IMR-90 (cell line): ENCODE measurements around the gene SLC38A11. TPM values are rescaled to one million over a fixed set of nuclear protein-coding genes. Genes with fewer than 3 reads are reported as not detected.

ENCODE experiments used
- ATAC-seq: fragments of 200-7000 bp; cut with Tn5 transposase; 2 replicates; pipeline ENCODE4 v1.9.1; 2020; ENCODE audit warnings: low read depth, mild to moderate bottlenecking, moderate library complexity
- BruUV-seq: library from RNA; stranded (reverse); fragments of 400-500 nt; replicated peaks from 2 replicates; lab custom pipeline; 2021; lab: Mats Ljungman, UMichigan
- CTCF ChIA-PET: fragments of 300-600 bp; formaldehyde crosslinking; extraction: SDS; loops from one replicate; lab custom pipeline; 2021; ENCODE audit warnings: antibody characterized with exemption; lab: Yijun Ruan, JAX
- POLR2A ChIA-PET: fragments of 300-600 bp; sonication (Branson Sonifier 250); formaldehyde crosslinking; loops from one replicate; lab custom pipeline; 2022; ENCODE audit warnings: antibody characterized with exemption; ENCODE audit not compliant: unreplicated experiment; lab: Charles Lee
- DNase-seq: peaks from one replicate; pipeline ENCODE4 v3.0.0; 2013
- H2AFZ ChIP-seq: replicated peaks from 2 replicates; pipeline ENCODE3; 2013; ENCODE audit warnings: low read length, mild to moderate bottlenecking; ENCODE audit not compliant: poor library complexity
- H2AK5ac ChIP-seq: 2 replicates; pipeline ENCODE4 v1.6.1; 2013; ENCODE audit warnings: low read depth, low read length, inconsistent platforms
- H2AK9ac ChIP-seq: replicated peaks from 2 replicates; pipeline ENCODE3; 2013; ENCODE audit warnings: mild to moderate bottlenecking, low read depth, low read length, moderate library complexity; ENCODE audit not compliant: poor library complexity
- H2BK120ac ChIP-seq: 2 replicates; pipeline ENCODE4 v1.6.1; 2013; ENCODE audit warnings: low read depth, low read length, inconsistent platforms
- H2BK15ac ChIP-seq: 3 replicates; pipeline ENCODE4 v1.6.1; 2013; ENCODE audit warnings: low read depth, low read length, inconsistent platforms
- H2BK20ac ChIP-seq: 2 replicates; pipeline ENCODE4 v1.6.1; 2013; ENCODE audit warnings: low read depth, mild to moderate bottlenecking, inconsistent platforms, low read length, moderate library complexity
- H2BK5ac ChIP-seq: 2 replicates; pipeline ENCODE4 v1.6.1; 2013; ENCODE audit warnings: mild to moderate bottlenecking, low read depth, low read length, inconsistent platforms; ENCODE audit not compliant: poor library complexity, severe bottlenecking
- H3K14ac ChIP-seq: replicated peaks from 2 replicates; pipeline ENCODE4 v1.6.1; 2013; ENCODE audit warnings: low read depth, low read length, inconsistent platforms
- H3K18ac ChIP-seq: 2 replicates; pipeline ENCODE4 v1.6.1; 2013; ENCODE audit warnings: low read depth, low read length, control low read depth
- H3K23ac ChIP-seq: 2 replicates; pipeline ENCODE4 v1.6.1; 2013; ENCODE audit warnings: low read depth, low read length, inconsistent platforms
- H3K27ac ChIP-seq: 2 replicates; pipeline ENCODE4 v1.5.1; 2013; ENCODE audit warnings: mild to moderate bottlenecking, control low read depth, low read length; ENCODE audit not compliant: insufficient read depth
- H3K27me3 ChIP-seq: 2 replicates; pipeline ENCODE4 v1.6.1; 2013; ENCODE audit warnings: low read length; ENCODE audit not compliant: control insufficient read depth, insufficient read depth
- H3K36me3 ChIP-seq: 2 replicates; pipeline ENCODE4 v1.6.1; 2013; ENCODE audit warnings: low read length, mixed read lengths; ENCODE audit not compliant: control insufficient read depth, insufficient read depth
- H3K4ac ChIP-seq: 2 replicates; pipeline ENCODE4 v1.6.1; 2013; ENCODE audit warnings: low read depth, low read length, inconsistent platforms
- H3K4me1 ChIP-seq: 2 replicates; pipeline ENCODE4 v1.6.1; 2013; ENCODE audit warnings: low read length, mixed read lengths; ENCODE audit not compliant: control insufficient read depth, insufficient read depth
- H3K4me2 ChIP-seq: 2 replicates; pipeline ENCODE4 v1.6.1; 2013; ENCODE audit warnings: low read depth, mild to moderate bottlenecking, control low read depth, low read length, moderate library complexity
- H3K4me3 ChIP-seq: 2 replicates; pipeline ENCODE4 v1.5.1; 2013; ENCODE audit warnings: low read depth, mild to moderate bottlenecking, control low read depth, low read length, moderate library complexity; ENCODE audit not compliant: insufficient read depth
- H3K56ac ChIP-seq: 2 replicates; pipeline ENCODE4 v1.6.1; 2013; ENCODE audit warnings: low read length, inconsistent platforms; ENCODE audit not compliant: insufficient read depth; ENCODE audit errors: extremely low read depth
- H3K79me1 ChIP-seq, 2 experiments: 2 replicates each; pipeline ENCODE4 v1.6.1; 2013; ENCODE audit warnings: low read length in 2 of 2, inconsistent platforms in 1 of 2, low read depth in 1 of 2
- H3K9ac ChIP-seq: 2 replicates; pipeline ENCODE4 v1.6.1; 2013; ENCODE audit warnings: low read depth, low read length, control low read depth
- H3K9me1 ChIP-seq: 2 replicates; pipeline ENCODE4 v1.6.1; 2013; ENCODE audit warnings: low read length, inconsistent platforms; ENCODE audit not compliant: insufficient read depth
- H3K9me3 ChIP-seq: 2 replicates; pipeline ENCODE4 v1.6.1; 2013; ENCODE audit warnings: low read length; ENCODE audit not compliant: control insufficient read depth, insufficient read depth
- H4K20me1 ChIP-seq: 2 replicates; pipeline ENCODE4 v1.6.1; 2013; ENCODE audit warnings: low read length, inconsistent platforms; ENCODE audit not compliant: insufficient read depth
- H4K5ac ChIP-seq: 2 replicates; pipeline ENCODE4 v1.6.1; 2013; ENCODE audit warnings: mild to moderate bottlenecking, low read depth, low read length, control low read depth
- H4K8ac ChIP-seq, 2 experiments: 2 replicates each; pipeline ENCODE4 v1.6.1; 2013; ENCODE audit warnings: low read depth in 2 of 2, low read length in 2 of 2, control low read depth in 1 of 2, inconsistent platforms in 1 of 2
- H4K91ac ChIP-seq: 2 replicates; pipeline ENCODE4 v1.6.1; 2013; ENCODE audit warnings: low read depth, low read length, inconsistent platforms; ENCODE audit not compliant: insufficient read depth
- BHLHE40 ChIP-seq: fragments of 150-350 bp; IDR thresholded peaks from 2 replicates; pipeline ENCODE4 v1.6.1; 2016; ENCODE audit warnings: mild to moderate bottlenecking, low read depth, low read length
- CEBPB ChIP-seq: IDR thresholded peaks from 2 replicates; pipeline ENCODE4 v1.6.1; 2012; ENCODE audit warnings: low read depth, low read length, improper control_type of control experiment
- MAFK ChIP-seq: IDR thresholded peaks from 2 replicates; pipeline ENCODE4 v1.6.1; 2012; ENCODE audit warnings: low read depth, low read length, improper control_type of control experiment
- MXI1 ChIP-seq: IDR thresholded peaks from 2 replicates; pipeline ENCODE4 v1.6.1; 2012; ENCODE audit warnings: low read depth, mild to moderate bottlenecking, low read length, moderate library complexity, borderline replicate concordance
- NFE2L2 ChIP-seq: fragments of 150-350 bp; IDR thresholded peaks from 2 replicates; pipeline ENCODE4 v1.6.1; 2016; ENCODE audit warnings: low read depth, mild to moderate bottlenecking, low read length
- POLR2A ChIP-seq: IDR thresholded peaks from 2 replicates; pipeline ENCODE4 v1.6.1; 2012; ENCODE audit warnings: mild to moderate bottlenecking, low read depth, low read length
- RCOR1 ChIP-seq: IDR thresholded peaks from 2 replicates; pipeline ENCODE4 v1.6.1; 2012; ENCODE audit warnings: mild to moderate bottlenecking, low read length, improper control_type of control experiment; ENCODE audit not compliant: insufficient replicate concordance
- WGBS, 2 experiments: methylation state at CpG; one replicate each; pipeline versions ENCODE4 v1.1.5 to v1.1.7; 2013; ENCODE audit warnings: missing lambda C conversion rate in 2 of 2; ENCODE audit not compliant: insufficient read length in 1 of 2; ENCODE audit errors: extremely low coverage in 2 of 2; 5-methylcytosine and 5-hydroxymethylcytosine counted together
- dilution Hi-C: fragments of 300-500 bp; cut with HindIII; formaldehyde crosslinking; loops from one replicate; pipeline ENCODE4 v1.14.3; 2018; ENCODE audit warnings: low sequenced_read_pairs; ENCODE audit not compliant: unreplicated experiment
- in situ Hi-C: fragments of 300-500 bp; cut with MboI; formaldehyde crosslinking; loops from 3 replicates; pipeline ENCODE4 v1.14.3; 2019; ENCODE audit warnings: low sequenced_read_pairs, inconsistent platforms, mixed read lengths
- intact Hi-C: fragments of 100-400 bp; cut with micrococcal nuclease; formaldehyde crosslinking; loops from 2 replicates; pipeline ENCODE4 v1.10.0; 2022
- polyA plus RNA-seq, 3 experiments: library from polyadenylated mRNA; depleted of rRNA; stranded (reverse); fragments of >200 nt; gene quantifications; 2 replicates each; pipeline ENCODE4 v1.2.3, GENCODE V29; 2012; ENCODE audit warnings: low replicate concordance in 1 of 3
- total RNA-seq: library from RNA; depleted of rRNA; stranded (reverse); fragments of >200 nt; gene quantifications from 2 replicates; pipeline ENCODE4 v1.2.3, GENCODE V29; 2012
- TF ChIP-seq, protein P1 (sequence below): fragments of 150-350 bp; IDR thresholded peaks from 2 replicates; pipeline ENCODE4 v1.6.1; 2017; ENCODE audit warnings: mild to moderate bottlenecking, antibody characterized with exemption, low read length, low read depth

The SLC38A11 gene
- total and polyA plus RNA-seq, 2 of the 4 experiments (the other 2 are of a cell fraction) = 0.18 to 0.21 TPM

DNA sequence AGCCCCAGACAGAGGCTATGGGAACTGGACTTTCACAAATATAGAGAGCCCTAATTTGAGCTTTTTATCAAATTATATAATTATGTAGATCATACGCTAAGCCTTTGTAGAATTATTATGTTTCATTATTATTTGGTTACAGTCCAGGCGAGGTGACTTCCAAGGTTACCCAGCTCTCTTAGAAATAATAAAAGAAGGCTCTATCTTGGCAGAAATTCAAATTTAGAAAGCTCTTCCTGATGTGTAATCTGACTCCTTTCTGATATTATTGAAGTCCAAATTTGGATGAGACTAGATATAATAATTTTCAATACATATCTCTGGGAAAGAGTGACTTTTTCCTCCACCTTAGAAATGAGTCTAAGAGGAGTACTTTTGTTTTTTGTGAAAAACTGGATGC lies 4.8 kb upstream of the SLC38A11 start:
- CTCF ChIA-PET = interaction anchor here (0.9 kb wide), 2 partner anchors 118 to 244 kb away, joined by 3 to 4 read pairs; partner anchors contain the start of genes COBLL1 and SCN3A

More for the DNA sequence above, 4.8 kb upstream of the SLC38A11 start:
- no peak overlapping the region for H3K4me2 ChIP-seq
- intact Hi-C loops = no loop called here
- TF ChIP-seq RCOR1 (no peak), BHLHE40 (no peak), NFE2L2 (no peak), POLR2A (no peak), MAFK (no peak), CEBPB (no peak), MXI1 (no peak)
- TF ChIP-seq, protein P1, sequence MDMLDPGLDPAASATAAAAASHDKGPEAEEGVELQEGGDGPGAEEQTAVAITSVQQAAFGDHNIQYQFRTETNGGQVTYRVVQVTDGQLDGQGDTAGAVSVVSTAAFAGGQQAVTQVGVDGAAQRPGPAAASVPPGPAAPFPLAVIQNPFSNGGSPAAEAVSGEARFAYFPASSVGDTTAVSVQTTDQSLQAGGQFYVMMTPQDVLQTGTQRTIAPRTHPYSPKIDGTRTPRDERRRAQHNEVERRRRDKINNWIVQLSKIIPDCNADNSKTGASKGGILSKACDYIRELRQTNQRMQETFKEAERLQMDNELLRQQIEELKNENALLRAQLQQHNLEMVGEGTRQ = no peak
- no peaks in the 10 kb centered on the region for H3K9me3 ChIP-seq
- no peak overlapping the region for H2BK120ac ChIP-seq
- no peak overlapping the region for H3K18ac ChIP-seq
- H3K4me1 ChIP-seq = peaks cover 3% of the 10 kb centered on the region; the same call in 1 of the 2 replicates
- ATAC-seq (no peak), DNase-seq (no peak)
- no TSS peak for BruUV-seq
- H3K9ac ChIP-seq = no peak overlapping the region
- no peak overlapping the region for H2BK5ac ChIP-seq
- H3K23ac ChIP-seq = no peak overlapping the region
- no peak overlapping the region for H3K56ac ChIP-seq
- H2AK9ac ChIP-seq = no peak overlapping the region
- H3K4me3 ChIP-seq = no peak overlapping the region
- no peak overlapping the region for H3K27ac ChIP-seq
- H2BK20ac ChIP-seq = no peak overlapping the region
- no peaks in the 10 kb centered on the region; the same call in 1 of the 2 replicates for H3K9me1 ChIP-seq
- no peak overlapping the region for H3K14ac ChIP-seq
- H3K36me3 ChIP-seq = no peaks in the 10 kb centered on the region
- no peak overlapping the region for H4K5ac ChIP-seq
- dilution Hi-C loops = no loop called here
- H2AFZ ChIP-seq = no peak overlapping the region
- H3K27me3 ChIP-seq = no peaks in the 10 kb centered on the region
- WGBS, 2 experiments = no CpG with 5 or more reads among the region's 2 CpGs
- H4K8ac ChIP-seq = no peak overlapping the region
- H3K79me1 ChIP-seq = no peaks in the 10 kb centered on the region
- POLR2A ChIA-PET = no interaction called here
- H4K91ac ChIP-seq = no peak overlapping the region
- H4K20me1 ChIP-seq = no peaks in the 10 kb centered on the region
- H2AK5ac ChIP-seq = no peak overlapping the region
- no peak overlapping the region for H2BK15ac ChIP-seq
- in situ Hi-C loops = loop anchor here (5.0 kb wide), 1 partner anchor 33 kb away; no protein-coding TSS in a partner anchor
- no peak overlapping the region for H3K4ac ChIP-seq
